Endothelial cell of umbilical vein (primary cell): ENCODE measurements around the gene ARSB. TPM values are rescaled to one million over a fixed set of nuclear protein-coding genes. Genes with fewer than 3 reads are reported as not detected.

ENCODE experiments used
- BruUV-seq: library from RNA; stranded (reverse); fragments of 400-500 nt; replicated peaks from 2 replicates; lab custom pipeline; 2021; lab: Mats Ljungman, UMichigan
- CTCF ChIA-PET: fragments of 300-600, 350-600 bp; sonication (Branson Sonifier 250); formaldehyde crosslinking; loops from one replicate; lab custom pipeline; 2021; ENCODE audit warnings: antibody characterized with exemption, inconsistent platforms; lab: Charles Lee
- POLR2A ChIA-PET: fragments of 300-600, 350-600 bp; sonication (Branson Sonifier 250); formaldehyde crosslinking; loops from one replicate; lab custom pipeline; 2021; ENCODE audit warnings: antibody characterized with exemption, inconsistent platforms; lab: Charles Lee
- DNase-seq: peaks from one replicate; pipeline ENCODE4 v3.0.0-alpha.2; 2011; ENCODE audit warnings: low read depth, low spot score
- FAIRE-seq: peaks from 2 replicates; lab custom pipeline; 2011; peaks lifted over from hg19 to GRCh38; lab: Jason Lieb, UNC
- H2AFZ ChIP-seq: 2 replicates; pipeline ENCODE4 v1.6.0; 2012; ENCODE audit warnings: low read depth, low read length, control low read depth, inconsistent platforms
- H3K27ac ChIP-seq: 2 replicates; pipeline ENCODE4 v1.5.1; 2011; ENCODE audit warnings: low read depth, mild to moderate bottlenecking, control low read depth, low read length, moderate library complexity; ENCODE audit not compliant: insufficient read depth
- H3K27me3 ChIP-seq, 2 experiments: 2 replicates each; pipeline versions ENCODE4 v1.6.0 to v1.6.1; 2011; ENCODE audit warnings: low read length in 2 of 2, mixed read lengths in 1 of 2; ENCODE audit not compliant: control insufficient read depth in 2 of 2, insufficient read depth in 2 of 2
- H3K36me3 ChIP-seq, 2 experiments: 2 replicates in 1 of 2; 3 replicates in 1 of 2; pipeline ENCODE4 v1.5.1; 2011; ENCODE audit warnings: low read length in 2 of 2, mild to moderate bottlenecking in 1 of 2, moderate library complexity in 1 of 2; ENCODE audit not compliant: control insufficient read depth in 2 of 2, insufficient read depth in 2 of 2; ENCODE audit errors: extremely low read depth in 1 of 2
- H3K4me1 ChIP-seq: 3 replicates; pipeline ENCODE4 v1.5.1; 2011; ENCODE audit warnings: mild to moderate bottlenecking, low read length; ENCODE audit not compliant: control insufficient read depth, insufficient read depth; ENCODE audit errors: extremely low read depth
- H3K4me2 ChIP-seq: 2 replicates; pipeline ENCODE4 v1.6.1; 2011; ENCODE audit warnings: low read length, control low read depth, mixed read lengths; ENCODE audit not compliant: insufficient read depth
- H3K4me3 ChIP-seq, 3 experiments: fragments of 200-600 bp in 1 of 3; sonication (generic), shearing (Covaris generic) in 1 of 3; replicated peaks in 1 of 3; 2 replicates each; pipeline ENCODE4 v1.5.1; 2011 to 2016; ENCODE audit warnings: control low read depth in 3 of 3, low read length in 3 of 3, mild to moderate bottlenecking in 2 of 3, inconsistent platforms in 1 of 3, low read depth in 1 of 3, moderate library complexity in 1 of 3; ENCODE audit not compliant: insufficient read depth in 1 of 3
- H3K79me2 ChIP-seq: 2 replicates; pipeline ENCODE4 v1.6.0; 2012; ENCODE audit warnings: low read length, inconsistent platforms; ENCODE audit not compliant: control insufficient read depth, insufficient read depth
- H3K9ac ChIP-seq: replicated peaks from 2 replicates; pipeline ENCODE3; 2011; ENCODE audit warnings: low read length, control low read depth; ENCODE audit not compliant: insufficient read depth; ENCODE audit errors: extremely low read depth
- H3K9me1 ChIP-seq: replicated peaks from 3 replicates; pipeline ENCODE4 v1.6.0; 2011; ENCODE audit warnings: mild to moderate bottlenecking, low read length; ENCODE audit not compliant: control insufficient read depth, insufficient read depth; ENCODE audit errors: extremely low read depth
- H3K9me3 ChIP-seq: replicated peaks from 2 replicates; pipeline ENCODE4 v1.5.1; 2012; ENCODE audit warnings: low read length, inconsistent platforms; ENCODE audit not compliant: control insufficient read depth, insufficient read depth
- H4K20me1 ChIP-seq: replicated peaks from 2 replicates; pipeline ENCODE3; 2011; ENCODE audit warnings: mild to moderate bottlenecking, low read length; ENCODE audit not compliant: control insufficient read depth, insufficient read depth; ENCODE audit errors: extremely low read depth
- EZH2 ChIP-seq: IDR thresholded peaks from 2 replicates; pipeline ENCODE4 v1.6.1; 2012; ENCODE audit warnings: borderline replicate concordance, low read depth, mild to moderate bottlenecking, moderate library complexity, low read length, inconsistent platforms; ENCODE audit not compliant: severe bottlenecking
- FOS ChIP-seq: IDR thresholded peaks from 2 replicates; pipeline ENCODE4 v1.6.1; 2011; ENCODE audit warnings: mild to moderate bottlenecking, low read length, moderate library complexity, borderline replicate concordance; ENCODE audit not compliant: insufficient read depth
- GATA2 ChIP-seq: IDR thresholded peaks from 2 replicates; pipeline ENCODE4 v1.7.0; 2011; ENCODE audit warnings: low read depth, mild to moderate bottlenecking, moderate library complexity, mixed read lengths, low read length; ENCODE audit not compliant: insufficient read length, insufficient read depth
- JUN ChIP-seq: IDR thresholded peaks from 2 replicates; pipeline ENCODE4 v1.6.1; 2011; ENCODE audit warnings: borderline replicate concordance, low read depth; ENCODE audit not compliant: insufficient read length, insufficient read depth
- MYC ChIP-seq: IDR thresholded peaks from one replicate; pipeline ENCODE4 v1.6.1; 2011; ENCODE audit warnings: mild to moderate bottlenecking, low read depth, low read length
- POLR2A ChIP-seq: IDR thresholded peaks from 2 replicates; pipeline ENCODE4 v1.6.1; 2012; ENCODE audit warnings: low read depth, mild to moderate bottlenecking, control low read depth, low read length
- POLR2AphosphoS5 ChIP-seq: IDR thresholded peaks from 2 replicates; pipeline ENCODE4 v1.6.1; 2012; ENCODE audit warnings: low read depth, mild to moderate bottlenecking, control low read depth, low read length, moderate library complexity; ENCODE audit not compliant: insufficient read depth
- dilution Hi-C: fragments of 300-500 bp; cut with MboI; formaldehyde crosslinking; loops from one replicate; pipeline ENCODE4 v1.15.0; 2019; ENCODE audit warnings: low sequenced_read_pairs; ENCODE audit not compliant: extremely low pct_ligation_motif_present
- intact Hi-C: fragments of 100-400 bp; cut with micrococcal nuclease; formaldehyde crosslinking; loops from one replicate; pipeline ENCODE4 v1.10.0; 2022
- polyA plus RNA-seq, 4 experiments: library from polyadenylated mRNA; depleted of rRNA in 3 of 4; stranded (reverse) in 3 of 4; unstranded in 1 of 4; fragments of >200 nt; gene quantifications; 2 replicates each; pipeline versions ENCODE4 v1.2.1 to v1.2.3, GENCODE V29; 2011 to 2012; ENCODE audit warnings: missing spikeins in 1 of 4
- total RNA-seq: library from RNA; stranded (reverse); gene quantifications from 2 replicates; pipeline ENCODE4 v1.2.3, GENCODE V29; 2021
- TF ChIP-seq, protein P1 (sequence below): IDR thresholded peaks from 2 replicates; pipeline ENCODE4 v1.6.1; 2011; ENCODE audit not compliant: insufficient read depth, insufficient read length
- TF ChIP-seq, protein P2 (sequence below), 2 donors: IDR thresholded peaks; 1 replicate in 1 of 2; 2 replicates in 1 of 2; pipeline ENCODE4 v1.5.1; 2011; ENCODE audit warnings: low read length in 2 of 2, mild to moderate bottlenecking in 2 of 2, moderate library complexity in 2 of 2, control low read depth in 1 of 2, inconsistent platforms in 1 of 2, low read depth in 1 of 2; ENCODE audit not compliant: insufficient read depth in 1 of 2; ENCODE audit errors: extremely low read depth in 1 of 2

Gene ARSB
- total and polyA plus RNA-seq, 2 donors (not counting 3 experiments of a cell fraction or from before 2014, with no cell fraction given), result 17.2 to 25.8 TPM

DNA sequence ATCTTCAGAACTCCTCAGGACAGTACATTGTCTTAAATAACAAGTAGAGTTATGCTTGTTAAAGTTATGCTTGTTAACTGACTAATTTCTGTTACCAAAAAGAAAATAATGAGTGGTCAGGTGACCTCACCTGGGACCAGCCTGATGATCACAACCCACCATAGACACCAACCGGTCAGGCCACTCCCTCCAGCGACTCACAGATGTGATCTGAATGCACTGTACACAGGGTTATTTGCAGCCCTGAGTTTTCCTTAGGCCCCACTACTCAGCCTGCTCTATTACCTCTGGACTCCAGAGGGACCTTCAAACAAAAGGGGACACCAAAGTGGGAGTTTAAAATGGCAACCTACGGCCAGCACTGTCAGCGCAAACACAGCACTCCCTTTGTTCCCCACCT, 55.3 kb downstream of the ARSB start:
- no peak for TF ChIP-seq JUN
- TF ChIP-seq EZH2, result no peak
- no peak for TF ChIP-seq GATA2
- TF ChIP-seq POLR2A, result no peak
- TF ChIP-seq, protein P1, sequence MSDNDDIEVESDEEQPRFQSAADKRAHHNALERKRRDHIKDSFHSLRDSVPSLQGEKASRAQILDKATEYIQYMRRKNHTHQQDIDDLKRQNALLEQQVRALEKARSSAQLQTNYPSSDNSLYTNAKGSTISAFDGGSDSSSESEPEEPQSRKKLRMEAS, result no peak
- TF ChIP-seq MYC, result no peak
- no peak for TF ChIP-seq POLR2AphosphoS5
- TF ChIP-seq, protein P2, sequence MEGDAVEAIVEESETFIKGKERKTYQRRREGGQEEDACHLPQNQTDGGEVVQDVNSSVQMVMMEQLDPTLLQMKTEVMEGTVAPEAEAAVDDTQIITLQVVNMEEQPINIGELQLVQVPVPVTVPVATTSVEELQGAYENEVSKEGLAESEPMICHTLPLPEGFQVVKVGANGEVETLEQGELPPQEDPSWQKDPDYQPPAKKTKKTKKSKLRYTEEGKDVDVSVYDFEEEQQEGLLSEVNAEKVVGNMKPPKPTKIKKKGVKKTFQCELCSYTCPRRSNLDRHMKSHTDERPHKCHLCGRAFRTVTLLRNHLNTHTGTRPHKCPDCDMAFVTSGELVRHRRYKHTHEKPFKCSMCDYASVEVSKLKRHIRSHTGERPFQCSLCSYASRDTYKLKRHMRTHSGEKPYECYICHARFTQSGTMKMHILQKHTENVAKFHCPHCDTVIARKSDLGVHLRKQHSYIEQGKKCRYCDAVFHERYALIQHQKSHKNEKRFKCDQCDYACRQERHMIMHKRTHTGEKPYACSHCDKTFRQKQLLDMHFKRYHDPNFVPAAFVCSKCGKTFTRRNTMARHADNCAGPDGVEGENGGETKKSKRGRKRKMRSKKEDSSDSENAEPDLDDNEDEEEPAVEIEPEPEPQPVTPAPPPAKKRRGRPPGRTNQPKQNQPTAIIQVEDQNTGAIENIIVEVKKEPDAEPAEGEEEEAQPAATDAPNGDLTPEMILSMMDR (IDR thresholded peaks at IDR 0.05; ENCODE audit: extremely low read depth in 1 of 2, insufficient read depth in 1 of 2, low read depth in 1 of 2, low read length in 2 of 2), result no peak
- no peak for TF ChIP-seq FOS
- H3K36me3 ChIP-seq, result no peaks in the 10 kb centered on the region
- H3K27ac ChIP-seq, result no peak overlapping the region
- H3K4me3 ChIP-seq, result no peak overlapping the region
- H3K9me3 ChIP-seq, result no peaks in the 10 kb centered on the region
- ChIA-PET POLR2A (no interaction called here), CTCF (no interaction called here)
- DNase-seq (no peak), FAIRE-seq (no peak)
- H3K4me1 ChIP-seq, result peaks cover 3% of the 10 kb centered on the region
- H3K9me1 ChIP-seq, result no peaks in the 10 kb centered on the region
- H3K27me3 ChIP-seq, result no peaks in the 10 kb centered on the region
- H3K9ac ChIP-seq, result no peak overlapping the region
- no peaks in the 10 kb centered on the region for H3K79me2 ChIP-seq
- intact Hi-C loops, result no loop called here
- H3K4me2 ChIP-seq, result no peak overlapping the region
- no TSS peak for BruUV-seq
- H4K20me1 ChIP-seq, result no peaks in the 10 kb centered on the region
- dilution Hi-C loops, result no loop called here
- H2AFZ ChIP-seq, result no peak overlapping the region
